GM21360 (cell line): ENCODE measurements around the gene GALNT12.

Experiments used
- ATAC-seq: cut with Tn5 transposase; IDR thresholded peaks from one replicate; pipeline ENCODE4 v1.9.1; 2021; ENCODE audit warnings: mild to moderate bottlenecking, moderate library complexity; ENCODE audit not compliant: unreplicated experiment

Gene GALNT12

GRCh38 chr9:98899408-98900056, 92.1 kb downstream of the GALNT12 start:
- no peak for ATAC-seq
